WTC11 (cell line): ENCODE results near the gene KCNT1. TPM values are rescaled to one million over a fixed set of nuclear protein-coding genes. Genes with fewer than 3 reads are reported as not detected.

ENCODE experiments used
- ATAC-seq: fragments of 200-7000 bp; cut with Tn5 transposase; 2 replicates; pipeline ENCODE4 v1.10.0; 2021; ENCODE audit warnings: mild to moderate bottlenecking, moderate library complexity
- CTCF ChIA-PET: fragments of 300-600 bp; sonication (Branson Sonifier 250); formaldehyde crosslinking; loops from one replicate; lab custom pipeline; 2021; ENCODE audit warnings: antibody characterized with exemption; lab: Charles Lee
- POLR2A ChIA-PET: fragments of 350-600 bp; sonication (Branson Sonifier 250); formaldehyde crosslinking; loops from one replicate; lab custom pipeline; 2021; ENCODE audit warnings: antibody characterized with exemption; lab: Charles Lee
- DNase-seq: peaks from one replicate; pipeline ENCODE4 v3.0.0; 2021; ENCODE audit warnings: low spot score
- H3K27ac Mint-ChIP-seq: 2 replicates; pipeline ENCODE4 v1.8.0; 2021; ENCODE audit warnings: mixed read lengths
- H3K27me3 Mint-ChIP-seq: 2 replicates; pipeline ENCODE4 v1.8.0; 2021; ENCODE audit warnings: low read depth, mild to moderate bottlenecking, moderate library complexity, mixed read lengths
- H3K36me3 Mint-ChIP-seq: 2 replicates; pipeline ENCODE4 v1.8.0; 2021; ENCODE audit warnings: mixed read lengths
- H3K4me1 Mint-ChIP-seq: 2 replicates; pipeline ENCODE4 v1.8.0; 2022; ENCODE audit warnings: mixed read lengths
- H3K4me3 Mint-ChIP-seq: 2 replicates; pipeline ENCODE4 v1.8.0; 2021; ENCODE audit warnings: mild to moderate bottlenecking, moderate library complexity, mixed read lengths
- H3K9me3 Mint-ChIP-seq: 2 replicates; pipeline ENCODE4 v1.8.0; 2021; ENCODE audit warnings: mixed read lengths
- AR ChIP-seq: fragments of 250-450 bp; sonication (Bioruptor Pico); IDR thresholded peaks from 2 replicates; pipeline ENCODE4 v1.9.0; 2021; ENCODE audit warnings: mild to moderate bottlenecking
- ATF6 ChIP-seq: sonication (generic); formaldehyde crosslinking; IDR thresholded peaks from 2 replicates; pipeline ENCODE4 v1.8.1; 2023; ENCODE audit warnings: mild to moderate bottlenecking, missing genetic modification reagents
- E2F1 ChIP-seq: sonication (generic); formaldehyde crosslinking; IDR thresholded peaks from 2 replicates; pipeline ENCODE4 v1.8.0; 2022; ENCODE audit warnings: mild to moderate bottlenecking, missing genetic modification reagents
- ETV6 ChIP-seq: sonication (generic); formaldehyde crosslinking; IDR thresholded peaks from 2 replicates; pipeline ENCODE4 v1.8.1; 2022; ENCODE audit warnings: mild to moderate bottlenecking, missing genetic modification reagents
- FOXP1 ChIP-seq: sonication (generic); formaldehyde crosslinking; IDR thresholded peaks from 2 replicates; pipeline ENCODE4 v1.8.0; 2022; ENCODE audit warnings: missing genetic modification reagents, mild to moderate bottlenecking, moderate library complexity, borderline replicate concordance
- IRF2 ChIP-seq: sonication (generic); formaldehyde crosslinking; IDR thresholded peaks from 2 replicates; pipeline ENCODE4 v1.8.0; 2022; ENCODE audit warnings: low read depth, missing genetic modification reagents, borderline replicate concordance
- MLX ChIP-seq: sonication (generic); formaldehyde crosslinking; IDR thresholded peaks from 2 replicates; pipeline ENCODE4 v1.8.1; 2023; ENCODE audit warnings: mild to moderate bottlenecking, missing genetic modification reagents, moderate library complexity
- NR1H2 ChIP-seq: sonication (generic); formaldehyde crosslinking; IDR thresholded peaks from 2 replicates; pipeline ENCODE4 v1.9.0; 2021; ENCODE audit warnings: mild to moderate bottlenecking, moderate library complexity, missing genetic modification reagents
- NR3C1 ChIP-seq: sonication (generic); formaldehyde crosslinking; conservative IDR thresholded peaks from 2 replicates; pipeline ENCODE4 v1.8.1; 2023; ENCODE audit warnings: low read depth, mild to moderate bottlenecking, missing genetic modification reagents
- PREB ChIP-seq: sonication (generic); formaldehyde crosslinking; IDR thresholded peaks from 2 replicates; pipeline ENCODE4 v1.8.1; 2022; ENCODE audit warnings: mild to moderate bottlenecking, missing genetic modification reagents, moderate library complexity, borderline replicate concordance
- SP1 ChIP-seq: sonication (generic); formaldehyde crosslinking; conservative IDR thresholded peaks from 2 replicates; pipeline ENCODE4 v1.8.1; 2022; ENCODE audit warnings: missing genetic modification reagents
- TEAD4 ChIP-seq: sonication (generic); formaldehyde crosslinking; IDR thresholded peaks from 2 replicates; pipeline ENCODE4 v1.8.0; 2022; ENCODE audit warnings: mild to moderate bottlenecking, missing genetic modification reagents
- USF1 ChIP-seq: sonication (generic); formaldehyde crosslinking; IDR thresholded peaks from 2 replicates; pipeline ENCODE4 v1.8.0; 2022; ENCODE audit warnings: mild to moderate bottlenecking, missing genetic modification reagents
- ZNF219 ChIP-seq: sonication (generic); formaldehyde crosslinking; IDR thresholded peaks from 2 replicates; pipeline ENCODE4 v1.8.0; 2023; ENCODE audit warnings: missing genetic modification reagents, mild to moderate bottlenecking, borderline replicate concordance
- ZNF281 ChIP-seq: sonication (generic); formaldehyde crosslinking; IDR thresholded peaks from 2 replicates; pipeline ENCODE4 v1.8.0; 2023; ENCODE audit warnings: mild to moderate bottlenecking, missing genetic modification reagents
- ZNF425 ChIP-seq: fragments of 250-450 bp; sonication (Bioruptor Pico); conservative IDR thresholded peaks from 2 replicates; pipeline ENCODE4 v1.9.0; 2021; ENCODE audit warnings: mild to moderate bottlenecking
- ZNF671 ChIP-seq: fragments of 250-450 bp; sonication (Bioruptor Pico); IDR thresholded peaks from 2 replicates; pipeline ENCODE4 v1.8.0; 2021; ENCODE audit warnings: mild to moderate bottlenecking
- ZSCAN18 ChIP-seq: fragments of 250-450 bp; sonication (Bioruptor Pico); IDR thresholded peaks from 2 replicates; pipeline ENCODE4 v2.1.2; 2022; ENCODE audit warnings: mild to moderate bottlenecking, moderate library complexity
- total RNA-seq: library from RNA; stranded (reverse); gene quantifications from 3 replicates; pipeline ENCODE4 v1.2.3, GENCODE V29; 2021

Gene KCNT1
- total RNA-seq, 1 experiment from 2014 or later, result 0.13 TPM

GRCh38 chr9:135794361-135794885 is 92.4 kb downstream of the KCNT1 start (continued):
- no peak for TF ChIP-seq PREB (CRISPR knock-in tag)
- no peak for TF ChIP-seq ZNF219 (CRISPR knock-in tag)
- no peak for TF ChIP-seq MLX (CRISPR knock-in tag)
- TF ChIP-seq NR3C1 (CRISPR knock-in tag), result no peak
- TF ChIP-seq SP1 (CRISPR knock-in tag), result no peak
- TF ChIP-seq ZNF425, result no peak
- TF ChIP-seq ZNF281 (CRISPR knock-in tag), result no peak
- TF ChIP-seq TEAD4, result no peak
- no peak for TF ChIP-seq ZSCAN18

- ChIA-PET CTCF (interaction anchor here (0.7 to 1.2 kb wide), 2 partner anchors 10 to 12 kb away, joined by 3 to 5 read pairs; no protein-coding TSS in a partner anchor), POLR2A (no interaction called here)
- DNase-seq, result no peak
- TF ChIP-seq AR, result no peak
- no peak for TF ChIP-seq IRF2
- no peak for TF ChIP-seq NR1H2 (CRISPR knock-in tag)
- no peak for TF ChIP-seq ETV6 (CRISPR knock-in tag)
- TF ChIP-seq E2F1 (CRISPR knock-in tag), result no peak
- no peak for TF ChIP-seq TEAD4
- TF ChIP-seq ZNF671 (CRISPR knock-in tag), result no peak
- no peak for TF ChIP-seq FOXP1 (CRISPR knock-in tag)
- TF ChIP-seq USF1 (CRISPR knock-in tag), result no peak
- no peak for TF ChIP-seq ZNF219 (CRISPR knock-in tag)
- TF ChIP-seq ATF6, result no peak
- H3K27me3 Mint-ChIP-seq, result no peaks in the 10 kb centered on the region
- no peak overlapping the region for H3K27ac Mint-ChIP-seq
- H3K36me3 Mint-ChIP-seq, result no peaks in the 10 kb centered on the region
- H3K4me3 Mint-ChIP-seq, result no peak overlapping the region
- no peaks in the 10 kb centered on the region for H3K9me3 Mint-ChIP-seq
- H3K4me1 Mint-ChIP-seq, result no peaks in the 10 kb centered on the region
- ATAC-seq, result no peak
Measured at GRCh38 chr9:135795391-135795790, 93.4 kb downstream of the KCNT1 start.
